ENCODE measurements around the gene KIR3DL3.
"Not testable (repeated sequence)": the region's sequence is repeated elsewhere in the genome, so short reads cannot be mapped to it uniquely, and the experiment has no call there.

KIR3DL3 gene

GRCh38 chr19:54724142-54724541, at the start of gene KIR3DL3:
Gene KIR3DL3 (plus strand): TSS chr19:54724442. CDS start chr19:54724497, 55 bp downstream.
- no peak for FAIRE-seq

- peak; percentile 69 for FAIRE-seq
These were observed 47.9 kb upstream of the KIR3DL3 start for GRCh38 chr19:54676210-54676834.

DNA sequence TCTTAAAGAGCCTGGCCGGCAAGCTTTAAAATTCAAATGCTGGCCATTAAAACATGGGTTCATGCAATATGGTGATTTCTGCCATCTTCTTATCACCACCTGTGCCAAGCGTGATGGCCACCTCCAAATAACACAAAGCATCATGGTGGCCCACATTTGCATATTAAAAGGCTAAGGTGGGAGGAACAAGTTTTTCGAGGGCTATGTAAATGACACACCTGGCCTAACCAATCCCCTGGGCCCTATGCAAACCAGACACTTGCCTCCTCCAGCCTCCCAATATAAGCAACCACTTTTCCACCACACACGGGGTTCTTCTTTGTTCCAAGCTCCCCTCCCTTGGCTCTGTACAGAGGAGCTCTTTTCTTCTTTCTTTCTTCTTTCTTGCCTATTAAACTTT, 47.0 kb upstream of the KIR3DL3 start:
- FAIRE-seq: no peak

GRCh38 chr19:54681596-54681995, 42.6 kb upstream of the KIR3DL3 start:
- FAIRE-seq: not testable (repeated sequence)

- no peak for FAIRE-seq
These were observed 41.9 kb upstream of the KIR3DL3 start for GRCh38 chr19:54682306-54682856.

DNA sequence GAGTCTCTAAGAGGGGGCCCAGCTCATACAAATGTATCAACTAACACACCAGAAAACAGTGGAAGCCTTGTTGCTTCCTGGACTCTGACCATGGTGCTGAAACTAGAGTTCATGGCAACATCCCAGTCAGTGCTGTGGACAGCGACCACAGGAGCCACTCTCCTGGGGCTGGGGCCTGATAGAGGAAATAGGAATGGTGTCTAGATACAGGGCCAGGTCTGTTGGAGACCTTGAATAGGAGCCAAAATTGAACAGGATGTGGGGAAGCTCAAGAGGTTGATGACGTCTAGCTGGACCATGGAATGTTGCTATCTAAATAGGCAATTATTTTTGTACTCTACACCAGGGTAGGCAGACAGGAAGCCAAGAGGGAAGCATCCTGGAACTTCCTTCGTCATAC, 39.7 kb upstream of the KIR3DL3 start:
- FAIRE-seq: no peak

DNA sequence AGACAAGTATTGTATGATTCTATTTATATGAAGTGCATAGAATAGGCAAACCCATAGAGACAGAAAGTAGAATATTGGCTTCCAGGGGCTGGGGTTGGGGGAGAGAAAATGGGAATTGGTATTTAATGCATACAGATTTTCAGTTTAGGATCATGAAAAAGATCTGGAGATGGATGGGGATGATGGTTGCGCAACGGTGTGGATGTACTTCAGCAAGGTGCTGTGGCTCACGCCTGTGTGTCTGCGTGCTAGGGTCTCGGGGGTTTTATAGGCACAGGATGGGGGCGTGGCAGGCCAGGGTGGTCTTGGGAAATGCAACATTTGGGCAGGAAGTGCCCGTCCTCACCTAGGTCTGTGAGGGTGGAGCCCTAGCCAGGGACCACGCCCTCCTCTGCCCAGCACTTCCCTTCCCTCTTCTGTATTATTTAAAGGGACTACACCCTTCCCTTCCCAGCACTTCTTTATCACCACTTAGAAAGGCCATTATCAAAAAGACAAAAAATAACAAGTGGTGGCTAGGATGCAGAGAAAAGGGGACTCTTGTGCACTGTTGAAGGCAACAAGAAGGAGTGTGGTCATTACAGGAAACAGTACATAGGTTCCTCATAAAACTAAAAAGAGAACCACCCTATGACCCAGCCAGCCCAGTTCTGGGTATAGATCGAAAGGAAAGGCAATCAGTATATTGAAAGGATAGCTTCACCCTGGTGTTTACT, 32.5 kb upstream of the KIR3DL3 start:
- FAIRE-seq: no peak

- no peak for FAIRE-seq
These were observed 32.0 kb upstream of the KIR3DL3 start for GRCh38 chr19:54692298-54692615.

DNA sequence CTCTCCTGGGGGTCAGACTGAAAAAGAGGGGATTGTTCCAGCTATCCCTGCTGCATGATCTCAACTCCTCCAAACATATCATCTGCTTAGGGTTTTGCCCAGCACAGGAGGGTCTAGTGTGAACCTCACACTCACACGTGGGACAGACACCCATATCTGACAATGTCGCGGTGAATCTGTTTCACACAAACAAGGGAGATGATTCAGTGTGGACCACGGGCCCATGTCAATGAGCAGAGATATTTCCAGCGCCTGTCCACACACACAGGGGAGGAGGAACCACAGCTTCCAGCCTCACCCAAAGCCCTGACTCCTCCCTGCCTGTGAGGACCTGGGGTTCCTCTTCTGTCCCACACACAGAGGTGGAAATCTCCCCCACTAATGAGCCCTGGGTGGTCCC, 29.6 kb upstream of the KIR3DL3 start:
- FAIRE-seq: no peak

- FAIRE-seq: no peak
These were observed 28.1 kb upstream of the KIR3DL3 start for GRCh38 chr19:54696117-54696548.

- no peak for FAIRE-seq
These were observed 27.5 kb upstream of the KIR3DL3 start for GRCh38 chr19:54696766-54697165.

- FAIRE-seq: not testable (repeated sequence)
These were observed 26.5 kb upstream of the KIR3DL3 start for GRCh38 chr19:54697716-54698115.

DNA sequence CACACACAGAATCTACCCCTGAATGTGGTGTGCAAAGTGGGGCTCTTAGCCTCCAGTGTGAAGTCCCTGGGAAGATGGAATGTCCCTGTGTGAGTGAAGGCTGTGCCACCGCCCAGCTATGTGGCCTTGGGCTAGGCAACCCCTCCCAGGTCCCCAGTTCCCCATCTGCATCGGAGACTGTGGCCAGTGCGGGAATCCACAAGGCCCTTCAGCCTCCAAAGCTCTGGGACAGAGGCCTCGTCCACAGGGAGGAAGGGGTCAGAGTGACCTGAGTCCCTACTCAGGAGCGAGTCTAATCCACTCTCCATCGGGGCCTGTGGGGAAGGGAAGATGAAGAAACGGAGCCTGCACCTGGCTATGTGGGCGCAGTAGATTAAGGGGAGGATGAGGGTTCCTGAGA, 19.3 kb upstream of the KIR3DL3 start:
- no peak for FAIRE-seq

DNA sequence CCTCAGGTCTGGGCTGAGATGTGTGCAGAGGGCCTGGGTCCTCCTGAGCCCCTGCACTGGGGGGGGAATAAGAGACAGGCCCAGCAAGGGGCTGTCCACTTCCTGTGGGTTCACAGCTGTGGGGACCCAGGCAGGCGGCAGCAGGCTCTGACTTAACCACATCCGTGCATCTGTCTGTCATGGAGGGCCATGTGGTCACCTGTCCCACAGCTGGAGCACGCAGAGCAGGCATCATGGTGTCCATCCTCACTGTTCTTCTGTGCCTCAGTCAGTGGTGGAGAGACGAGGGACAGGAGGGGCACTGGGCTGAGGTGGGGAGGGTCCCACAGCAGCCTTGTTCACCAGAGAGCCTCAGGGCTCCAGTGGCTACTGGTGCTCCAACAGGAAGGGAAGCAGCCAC, 16.3 kb upstream of the KIR3DL3 start:
- FAIRE-seq: no peak

DNA sequence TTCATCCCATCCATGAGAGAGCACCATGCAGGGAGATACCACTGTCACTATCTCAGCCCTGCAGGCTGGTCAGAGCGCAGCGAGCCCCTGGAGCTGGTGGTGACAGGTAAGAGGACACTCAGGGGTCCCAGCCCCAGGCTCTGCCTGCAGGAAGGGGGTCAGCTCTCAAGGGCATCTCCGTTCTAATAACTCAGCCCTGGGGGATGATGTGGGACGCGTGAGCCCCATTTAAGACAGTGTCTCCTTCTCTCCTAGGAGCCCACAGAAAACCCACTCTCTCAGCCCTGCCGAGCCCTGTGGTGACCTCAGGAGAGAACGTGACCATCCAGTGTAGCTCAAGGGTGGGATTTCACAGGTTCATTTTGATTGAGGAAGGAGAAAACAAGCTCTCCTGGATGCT, 15.5 kb upstream of the KIR3DL3 start:
- no peak for FAIRE-seq

- FAIRE-seq: no peak
These were observed 14.9 kb upstream of the KIR3DL3 start for GRCh38 chr19:54709212-54709948.

DNA sequence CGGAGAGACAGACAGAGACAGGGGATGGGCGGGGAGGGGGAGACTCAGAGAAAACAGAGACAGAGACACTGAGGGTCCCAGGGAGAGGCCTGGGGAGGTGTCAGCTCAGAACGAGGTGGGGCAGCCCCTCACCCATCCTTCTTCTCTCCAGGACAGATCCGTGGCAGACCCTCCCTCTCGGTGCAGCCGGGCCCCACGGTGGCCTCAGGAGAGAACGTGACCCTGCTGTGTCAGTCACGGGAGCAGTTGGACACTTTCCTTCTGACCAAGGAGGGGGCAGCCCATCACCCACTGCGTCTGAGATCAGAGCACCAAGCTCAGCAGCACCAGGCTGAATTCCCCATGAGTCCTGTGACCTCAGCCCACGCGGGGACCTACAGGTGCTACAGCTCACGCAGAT, 14.3 kb upstream of the KIR3DL3 start:
- not testable (repeated sequence) for FAIRE-seq

DNA sequence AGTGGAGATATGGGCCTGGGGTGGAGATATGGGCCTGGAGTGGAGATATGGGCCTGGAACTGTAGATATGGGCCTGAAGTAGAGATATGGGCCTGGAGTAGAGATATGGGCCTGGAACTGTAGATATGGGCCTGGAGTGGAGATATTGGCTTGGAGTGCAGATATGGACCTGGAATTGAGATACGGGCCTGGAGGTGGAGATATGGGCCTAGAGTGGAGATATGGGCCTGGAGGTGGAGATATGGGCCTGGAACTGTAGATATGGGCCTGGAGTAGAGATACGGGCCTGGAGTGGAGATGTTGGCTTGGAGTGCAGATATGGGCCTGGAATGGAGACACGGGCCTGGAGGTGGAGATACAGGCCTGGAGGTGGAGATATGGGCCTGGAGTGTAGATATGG, 402 bp downstream of the KIR3DL3 start:
- FAIRE-seq: no peak

DNA sequence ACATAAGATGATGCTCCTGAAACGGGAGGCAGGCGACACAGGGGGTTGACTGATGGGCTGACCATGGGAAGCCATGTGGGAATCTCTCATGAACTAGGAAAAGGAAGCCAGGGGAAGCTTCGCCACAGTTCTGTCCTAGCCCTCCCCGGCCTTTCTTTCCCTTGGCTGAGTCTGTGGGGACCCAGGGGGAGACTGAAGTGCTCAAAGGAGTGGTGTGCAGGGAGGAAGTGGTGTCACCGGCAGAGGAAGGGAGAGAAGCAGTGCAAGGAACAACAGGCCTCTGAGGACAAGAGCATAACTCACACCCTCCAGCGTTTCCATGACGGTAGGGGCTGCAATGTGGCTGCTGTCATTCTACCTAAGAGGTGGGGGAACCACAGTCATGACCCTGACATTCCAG, 1.1 kb downstream of the KIR3DL3 start:
- no peak for FAIRE-seq

DNA sequence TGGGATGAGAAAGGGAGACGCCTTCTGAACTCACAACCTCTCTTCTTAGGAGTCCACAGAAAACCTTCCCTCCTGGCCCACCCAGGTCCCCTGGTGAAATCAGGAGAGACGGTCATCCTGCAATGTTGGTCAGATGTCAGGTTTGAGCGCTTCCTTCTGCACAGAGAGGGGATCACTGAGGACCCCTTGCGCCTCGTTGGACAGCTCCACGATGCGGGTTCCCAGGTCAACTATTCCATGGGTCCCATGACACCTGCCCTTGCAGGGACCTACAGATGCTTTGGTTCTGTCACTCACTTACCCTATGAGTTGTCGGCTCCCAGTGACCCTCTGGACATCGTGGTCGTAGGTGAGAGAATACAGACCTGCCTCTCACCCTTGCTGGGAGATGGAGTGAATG, 3.3 kb downstream of the KIR3DL3 start:
- no peak for FAIRE-seq

DNA sequence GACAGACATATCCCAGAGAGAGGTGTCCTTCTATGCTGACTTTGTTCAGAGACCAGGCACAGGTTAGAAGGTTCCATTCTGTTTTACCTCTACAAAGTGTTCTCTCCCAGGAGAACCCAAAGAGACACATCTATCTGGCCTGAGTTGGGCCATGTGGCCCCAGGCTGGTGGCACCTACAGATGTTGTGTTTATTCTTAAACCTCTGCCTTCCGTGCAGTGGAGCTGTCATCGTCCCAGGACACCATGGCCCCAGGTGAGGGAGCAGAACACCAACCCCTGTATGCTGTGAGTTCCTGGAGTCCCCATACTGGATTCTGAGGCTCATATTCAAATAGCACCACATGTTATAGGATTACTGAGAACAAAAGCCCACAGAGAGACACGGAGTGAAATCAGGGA, 3.9 kb downstream of the KIR3DL3 start:
- no peak for FAIRE-seq

- FAIRE-seq: no peak
These were observed 5.4 kb downstream of the KIR3DL3 start for GRCh38 chr19:54729416-54730188.

DNA sequence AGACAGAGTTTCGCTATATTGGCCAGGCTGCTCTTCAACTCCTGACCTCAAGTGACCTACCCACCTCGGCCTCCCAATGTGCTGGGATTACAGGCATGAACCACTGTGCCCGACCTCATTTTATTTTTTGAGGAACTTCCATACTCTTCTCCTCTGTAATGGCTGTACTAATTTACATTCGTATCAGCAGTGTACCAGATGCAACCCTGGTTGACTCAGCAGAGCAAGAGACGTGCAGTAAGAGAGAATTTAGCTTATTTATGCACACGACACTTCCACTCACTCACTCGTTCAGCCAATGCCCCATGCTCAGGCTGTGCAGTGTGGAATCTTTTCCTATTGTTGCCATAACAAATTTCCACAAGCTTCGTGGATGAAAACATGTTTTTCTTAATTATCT, 6.9 kb downstream of the KIR3DL3 start:
- no peak for FAIRE-seq

Measured in endometrium (tissue), 2 donors.